ENCODE data around the gene LGR4.

GRCh38 chr11:27397624-27398399, 74.8 kb downstream of the LGR4 start:
- TF ChIP-seq POLR2AphosphoS5 (IDR thresholded peaks at IDR 0.05; ENCODE audit: low read depth, low read length) (no peak), POLR2A (IDR thresholded peaks at IDR 0.05; ENCODE audit: low read depth, low read length) (no peak)
